Karpas-422 (cell line): ENCODE results near the gene RESP18. TPM values are rescaled to one million over a fixed set of nuclear protein-coding genes. Genes with fewer than 3 reads are reported as not detected.
A peak's percentile ranks its signal among the peaks of the same experiment; 100 is the strongest.

Experiments used
- DNase-seq: peaks from one replicate; pipeline ENCODE4 v3.0.0-alpha.2; 2015
- H2AFZ ChIP-seq: fragments of 200-600 bp; sonication (generic); 2 replicates; pipeline ENCODE4 v1.6.1; 2014; ENCODE audit warnings: antibody characterized with exemption, low read length, mixed read lengths
- H3K27ac ChIP-seq: fragments of 200-600 bp; sonication (generic); 2 replicates; pipeline ENCODE4 v1.5.1; 2014; ENCODE audit warnings: mild to moderate bottlenecking, low read length, moderate library complexity
- H3K27me3 ChIP-seq: fragments of 200-600 bp; sonication (generic); 2 replicates; pipeline ENCODE4 v1.6.1; 2014; ENCODE audit warnings: low read length, mixed read lengths
- H3K36me3 ChIP-seq: fragments of 200-600 bp; sonication (generic); 2 replicates; pipeline ENCODE4 v1.6.1; 2014; ENCODE audit warnings: low read length, mixed read lengths; ENCODE audit not compliant: insufficient read depth
- H3K4me1 ChIP-seq: fragments of 200-600 bp; sonication (generic); 2 replicates; pipeline ENCODE4 v1.6.1; 2014; ENCODE audit warnings: mild to moderate bottlenecking, low read length, mixed read lengths
- H3K4me2 ChIP-seq: fragments of 200-600 bp; sonication (generic); 2 replicates; pipeline ENCODE4 v1.6.1; 2014; ENCODE audit warnings: low read length, low read depth, mild to moderate bottlenecking; ENCODE audit not compliant: poor library complexity, severe bottlenecking
- H3K4me3 ChIP-seq: fragments of 200-600 bp; sonication (generic); 2 replicates; pipeline ENCODE4 v1.5.1; 2014; ENCODE audit warnings: mild to moderate bottlenecking, antibody characterized with exemption, low read length, mixed read lengths
- H3K79me2 ChIP-seq: fragments of 200-600 bp; sonication (generic); 2 replicates; pipeline ENCODE4 v1.6.1; 2014; ENCODE audit warnings: mild to moderate bottlenecking, low read length, mixed read lengths
- H3K9ac ChIP-seq: fragments of 200-600 bp; sonication (generic); 2 replicates; pipeline ENCODE4 v1.6.0; 2014; ENCODE audit warnings: low read length
- H3K9me2 ChIP-seq: fragments of 200-600 bp; sonication (generic), shearing (Covaris generic); replicated peaks from 2 replicates; pipeline ENCODE4 v1.6.0; 2014; ENCODE audit warnings: mild to moderate bottlenecking, low read length, moderate library complexity; ENCODE audit not compliant: insufficient read depth
- H3K9me3 ChIP-seq: fragments of 300-700, 200-600 bp; sonication (generic); 2 replicates; pipeline ENCODE4 v1.6.1; 2014; ENCODE audit warnings: low read length, mixed read lengths
- H4K20me1 ChIP-seq: fragments of 200-600 bp; sonication (generic); 2 replicates; pipeline ENCODE4 v1.6.1; 2014; ENCODE audit warnings: mild to moderate bottlenecking, antibody characterized with exemption, low read length, low read depth; ENCODE audit not compliant: insufficient read depth
- small RNA-seq: library from RNA; depleted of rRNA; stranded (forward); fragments of <200 nt; gene quantifications from one replicate; pipeline ENCODE3, GENCODE V24; 2014
- total RNA-seq: library from RNA; depleted of rRNA; stranded (reverse); fragments of >200 nt; shearing (Covaris generic); gene quantifications from 2 replicates; pipeline ENCODE4 v1.2.3, GENCODE V29; 2014; ENCODE audit warnings: low replicate concordance; rRNA removed

Gene RESP18
- total RNA-seq, 1 experiment from 2014 or later: not detected

DNA sequence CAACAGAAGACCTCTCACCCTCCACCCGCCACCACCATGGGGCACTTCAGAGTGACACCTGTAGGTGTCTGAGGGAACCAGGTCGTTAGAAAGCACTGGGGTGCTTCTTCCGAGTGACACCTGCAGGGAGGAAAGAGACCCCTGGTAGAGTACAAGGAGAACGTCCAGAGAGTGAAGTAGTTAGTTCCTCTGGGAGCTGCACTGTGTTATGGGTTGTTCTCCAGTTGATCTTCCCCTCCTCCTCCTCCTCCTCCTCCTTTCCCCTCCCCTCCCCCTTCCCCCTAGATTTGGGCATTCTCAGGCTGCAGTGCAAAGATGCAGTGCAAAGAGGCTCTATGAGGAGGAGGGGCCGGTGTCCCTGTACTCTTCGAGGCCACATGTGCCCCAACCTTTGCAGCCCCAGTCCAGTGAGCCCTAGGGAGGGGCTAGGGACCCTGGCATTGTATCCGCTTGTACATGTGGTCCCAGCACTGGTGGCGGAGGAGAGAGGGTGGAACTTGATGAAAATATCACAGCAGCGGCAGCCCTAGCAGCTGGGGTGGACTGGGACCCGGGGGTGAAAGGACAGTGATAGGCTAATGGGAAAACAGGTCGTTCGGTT, 52.5 kb downstream of the RESP18 start:
- Histone ChIP-seq H3K9me3 (no peaks in the 10 kb centered on the region), H2AFZ (peak overlapping the region; percentile 60; the same call in 1 of the 2 replicates), H3K79me2 (no peaks in the 10 kb centered on the region), H4K20me1 (no peaks in the 10 kb centered on the region), H3K9me2 (no peaks in the 10 kb centered on the region), H3K27me3 (no peaks in the 10 kb centered on the region), H3K9ac (peak overlapping the region; percentile 91), H3K4me2 (peak overlapping the region; percentile 74), H3K27ac (peak overlapping the region; percentile 96), H3K4me1 (peaks cover 40% of the 10 kb centered on the region), H3K4me3 (peak overlapping the region; percentile 66), H3K36me3 (no peaks in the 10 kb centered on the region; the same call in 1 of the 2 replicates)
- no peak for DNase-seq

GRCh38 chr2:219279151-219279915, 53.2 kb downstream of the RESP18 start, which contains the start of gene DNAJB2:
Gene DNAJB2, plus strand, starts transcription at chr2:219279366. Its CDS starts 468 bp downstream, at chr2:219279834.
- H3K4me1 ChIP-seq: peaks cover 40% of the 10 kb centered on the region
- H3K9ac ChIP-seq: peak within 1 kb of the TSS; percentile 91
- no peaks in the 10 kb centered on the region; the same call in 1 of the 2 replicates for H3K36me3 ChIP-seq
- no peaks in the 10 kb centered on the region for H3K79me2 ChIP-seq
- H3K9me2 ChIP-seq: no peaks in the 10 kb centered on the region
- peak within 1 kb of the TSS; percentile 86; the same call in 1 of the 2 replicates for H2AFZ ChIP-seq
- H3K9me3 ChIP-seq: no peaks in the 10 kb centered on the region
- H3K4me3 ChIP-seq: peak within 1 kb of the TSS; percentile 66
- H3K4me2 ChIP-seq: peak within 1 kb of the TSS; percentile 74
- no peaks in the 10 kb centered on the region for H4K20me1 ChIP-seq
- no peaks in the 10 kb centered on the region for H3K27me3 ChIP-seq
- DNase-seq: peak; percentile 99
- peak within 1 kb of the TSS; percentile 96 for H3K27ac ChIP-seq

DNA sequence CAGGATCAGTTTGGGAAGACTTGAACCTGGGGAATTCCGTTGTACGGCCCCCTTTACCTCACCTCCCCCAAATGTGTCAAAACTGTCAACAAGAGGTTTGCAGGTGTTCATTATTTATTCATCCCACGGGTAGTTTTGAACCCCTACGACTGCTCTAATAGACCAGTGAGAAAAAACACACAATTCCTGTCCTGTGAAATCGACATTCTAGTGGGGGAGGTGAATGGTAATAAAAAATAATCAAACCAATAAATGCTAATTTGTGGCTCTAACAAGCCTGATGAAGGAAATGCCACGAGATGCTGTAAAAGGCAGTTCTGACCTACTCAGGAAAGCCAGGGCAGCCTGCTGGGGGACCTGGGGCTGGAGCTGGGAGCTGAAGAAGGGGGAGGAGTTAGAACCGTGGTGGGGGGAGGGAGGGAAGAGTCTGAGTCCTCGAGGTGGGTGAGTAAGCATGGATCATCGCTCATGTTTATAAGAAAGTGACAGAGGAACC, 53.8 kb downstream of the RESP18 start:
- DNase-seq: no peak

DNA sequence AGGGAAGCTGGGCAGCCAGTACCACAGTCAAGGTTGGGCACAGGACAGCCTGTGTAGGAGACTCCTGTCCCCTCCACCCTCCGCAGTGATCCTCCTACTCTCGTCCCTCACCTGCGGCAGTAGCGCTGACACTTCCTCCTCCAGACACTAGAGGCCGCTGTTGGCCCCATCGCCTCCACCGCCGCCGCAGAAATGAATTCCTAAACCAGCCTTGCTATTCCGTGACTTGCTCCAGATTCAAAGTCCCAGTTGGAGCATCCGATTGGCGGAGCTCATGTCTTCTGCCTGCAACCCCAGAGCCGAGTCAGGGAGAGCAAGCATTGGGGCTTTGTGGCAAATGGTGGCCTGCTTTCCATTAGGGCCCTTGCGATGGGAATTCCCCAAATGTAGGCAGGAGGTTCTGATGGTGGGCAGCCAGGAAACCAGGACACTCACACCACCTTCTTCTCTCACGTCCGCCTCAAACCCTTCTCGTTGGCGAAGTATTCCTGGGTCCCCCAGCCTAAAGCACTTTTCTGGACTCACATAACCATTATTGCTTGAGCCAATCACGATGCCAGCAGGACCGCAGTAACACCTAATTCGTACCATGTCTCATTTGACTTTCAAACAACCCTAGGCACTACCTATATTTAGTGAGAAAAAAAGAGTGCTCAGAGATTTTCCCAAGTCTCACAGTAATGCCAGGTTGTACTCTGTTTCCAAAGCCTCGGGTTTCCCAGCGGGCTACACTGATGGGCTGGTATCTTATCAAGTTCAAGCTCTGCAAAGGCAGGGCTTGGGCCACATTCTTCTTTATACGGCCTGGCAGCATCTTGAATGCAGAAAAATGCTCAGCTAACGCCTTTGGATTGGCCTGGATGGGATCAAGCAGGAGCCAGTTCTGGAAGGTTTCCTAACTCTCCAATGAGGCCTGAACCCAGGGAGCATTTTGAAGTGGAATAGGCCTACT, 54.6 kb downstream of the RESP18 start:
- Histone ChIP-seq H3K9me2 (no peaks in the 10 kb centered on the region), H3K27me3 (no peaks in the 10 kb centered on the region), H3K4me3 (peak overlapping the region; percentile 66), H3K4me1 (peaks cover 40% of the 10 kb centered on the region), H3K36me3 (no peaks in the 10 kb centered on the region; the same call in 1 of the 2 replicates), H3K27ac (peak overlapping the region; percentile 96), H2AFZ (peak overlapping the region; percentile 86), H3K4me2 (peak overlapping the region; percentile 74), H3K9ac (peak overlapping the region; percentile 76), H3K79me2 (no peaks in the 10 kb centered on the region), H4K20me1 (no peaks in the 10 kb centered on the region; the same call in 1 of the 2 replicates), H3K9me3 (no peaks in the 10 kb centered on the region)
- peak; percentile 89 for DNase-seq

More for the DNA sequence above, 53.8 kb downstream of the RESP18 start:
- peak overlapping the region; percentile 96 for H3K27ac ChIP-seq
- H3K4me1 ChIP-seq: peaks cover 40% of the 10 kb centered on the region
- peak overlapping the region; percentile 76 for H3K9ac ChIP-seq
- peak overlapping the region; percentile 74 for H3K4me2 ChIP-seq
- no peaks in the 10 kb centered on the region for H3K9me3 ChIP-seq
- no peaks in the 10 kb centered on the region for H3K9me2 ChIP-seq
- no peaks in the 10 kb centered on the region for H3K27me3 ChIP-seq
- no peaks in the 10 kb centered on the region; the same call in 1 of the 2 replicates for H3K36me3 ChIP-seq
- 0 out of 2 replicates have a peak overlapping the region, but pooled peaks have one; percentile 86 for H2AFZ ChIP-seq
- no peaks in the 10 kb centered on the region; the same call in 1 of the 2 replicates for H4K20me1 ChIP-seq
- H3K4me3 ChIP-seq: peak overlapping the region; percentile 66
- no peaks in the 10 kb centered on the region for H3K79me2 ChIP-seq

Small RNA genes lying within 50 kb of the gene (small RNA-seq; reads per million reads assigned to genes)
- gene AC053503.3: not detected
- not detected for gene MIR153-1

Other genes with a start within 250 kb of the RESP18 start
- gene NHEJ1, start 171.9 kb downstream of the RESP18 start, total RNA-seq: 10.4 and 21.5 TPM in 2 replicates
- 2.7 and 3.5 TPM in 2 replicates for gene SLC23A3, start 162.7 kb downstream of the RESP18 start, total RNA-seq
- gene CNPPD1, start 155.8 kb downstream of the RESP18 start, total RNA-seq: 38.7 and 64.8 TPM in 2 replicates
- 61.1 and 93.8 TPM in 2 replicates for gene RETREG2, start 154.5 kb downstream of the RESP18 start, total RNA-seq
- gene ZFAND2B, start 126.0 kb downstream of the RESP18 start, total RNA-seq: 28.0 and 37.6 TPM in 2 replicates
- gene ABCB6, start 113.8 kb downstream of the RESP18 start, total RNA-seq: 14.3 and 28.4 TPM in 2 replicates
- 16.6 and 25.9 TPM in 2 replicates for gene ATG9A, start 103.1 kb downstream of the RESP18 start, total RNA-seq
- gene ANKZF1, start 102.9 kb downstream of the RESP18 start, total RNA-seq: 159 and 230 TPM in 2 replicates
- gene GLB1L, start 87.3 kb downstream of the RESP18 start, total RNA-seq: 4.3 and 6.4 TPM in 2 replicates
- gene STK16, start 87.3 kb downstream of the RESP18 start, total RNA-seq: 22.8 and 30.7 TPM in 2 replicates
- gene TUBA4B, start 79.5 kb downstream of the RESP18 start, total RNA-seq: not detected in 2 replicates
- gene TUBA4A, start 78.8 kb downstream of the RESP18 start, total RNA-seq: 32.6 and 61.8 TPM in 2 replicates
- 30.9 and 55.8 TPM in 2 replicates for gene DNAJB2, start 53.4 kb downstream of the RESP18 start, total RNA-seq
- gene PTPRN, start 23.3 kb downstream of the RESP18 start, total RNA-seq: not detected in 2 replicates
- 74.6 and 77.9 TPM in 2 replicates for gene DNPEP, start 55.2 kb upstream of the RESP18 start, total RNA-seq
- not detected in 2 replicates for gene DES, start 85.6 kb upstream of the RESP18 start, total RNA-seq
- gene SPEG, start 102.1 kb upstream of the RESP18 start, total RNA-seq: not detected in 2 replicates
- gene GMPPA, start 166.1 kb upstream of the RESP18 start, total RNA-seq: 10.5 and 17.1 TPM in 2 replicates
- 0.32 TPM in 1 of 2 replicates, not detected in the other for gene ASIC4, start 181.7 kb upstream of the RESP18 start, total RNA-seq
- gene CHPF, start 211.1 kb upstream of the RESP18 start, total RNA-seq: 25.5 and 44.5 TPM in 2 replicates
- gene TMEM198, start 211.3 kb upstream of the RESP18 start, total RNA-seq: 2.7 and 3.2 TPM in 2 replicates
- not detected in 2 replicates for gene OBSL1, start 238.8 kb upstream of the RESP18 start, total RNA-seq
- gene INHA, start 239.6 kb upstream of the RESP18 start, total RNA-seq: not detected in 2 replicates